HepG2 (cell line): Measurements from ENCODE around the gene BSG. TPM values are rescaled to one million over a fixed set of nuclear protein-coding genes. Genes with fewer than 3 reads are reported as not detected.

Source experiments
- ARNTL ChIP-seq: sonication (generic); formaldehyde crosslinking; IDR thresholded peaks from 2 replicates; pipeline ENCODE4 v1.4.0; 2020; ENCODE audit warnings: mild to moderate bottlenecking, missing genetic modification reagents
- CC2D1A ChIP-seq: sonication (generic); formaldehyde crosslinking; IDR thresholded peaks from 2 replicates; pipeline ENCODE4 v1.8.1; 2023; ENCODE audit warnings: mild to moderate bottlenecking, missing genetic modification reagents
- E2F1 ChIP-seq: sonication (generic); formaldehyde crosslinking; IDR thresholded peaks from 2 replicates; pipeline ENCODE4 v1.5.0; 2020; ENCODE audit warnings: missing genetic modification reagents
- GABPA ChIP-seq, 2 experiments: IDR thresholded peaks; 2 replicates each; pipeline ENCODE4 v1.6.1; 2011 to 2016; ENCODE audit warnings: low read depth in 2 of 2, low read length in 1 of 2, missing biosample characterization in 1 of 2, missing genetic modification characterization in 1 of 2
- HDAC2 ChIP-seq: sonication (generic); formaldehyde crosslinking; IDR thresholded peaks from 2 replicates; pipeline ENCODE4 v1.4.0; 2020; ENCODE audit warnings: missing genetic modification reagents
- HMGXB3 ChIP-seq: sonication (generic); formaldehyde crosslinking; IDR thresholded peaks from 2 replicates; pipeline ENCODE4 v1.4.0; 2020; ENCODE audit warnings: missing genetic modification reagents, borderline replicate concordance
- KAT8 ChIP-seq: IDR thresholded peaks from 2 replicates; pipeline ENCODE4 v1.6.1; 2016; ENCODE audit warnings: missing genetic modification reagents, missing compliant biosample characterization
- MIXL1 ChIP-seq: IDR thresholded peaks from 2 replicates; pipeline ENCODE4 v1.6.1; 2016
- MXD3 ChIP-seq: IDR thresholded peaks from 2 replicates; pipeline ENCODE4 v1.6.1; 2016; ENCODE audit warnings: mild to moderate bottlenecking, missing biosample characterization, missing genetic modification reagents
- MYNN ChIP-seq: sonication (generic); formaldehyde crosslinking; IDR thresholded peaks from 2 replicates; pipeline ENCODE4 v1.4.0; 2020; ENCODE audit warnings: mild to moderate bottlenecking, low read depth, missing genetic modification reagents
- MYPOP ChIP-seq: sonication (generic); formaldehyde crosslinking; IDR thresholded peaks from 2 replicates; pipeline ENCODE4 v1.8.1; 2023; ENCODE audit warnings: mild to moderate bottlenecking, moderate library complexity, missing genetic modification reagents
- NRL ChIP-seq: sonication (generic); formaldehyde crosslinking; IDR thresholded peaks from 2 replicates; pipeline ENCODE4 v1.5.0; 2020; ENCODE audit warnings: missing genetic modification reagents, mild to moderate bottlenecking, moderate library complexity, borderline replicate concordance
- TFE3 ChIP-seq: IDR thresholded peaks from 2 replicates; pipeline ENCODE4 v1.6.1; 2016
- ZNF343 ChIP-seq: sonication (generic); formaldehyde crosslinking; IDR thresholded peaks from 2 replicates; pipeline ENCODE4 v1.4.0; 2020; ENCODE audit warnings: mild to moderate bottlenecking, missing genetic modification reagents
- ZNF598 ChIP-seq: sonication (generic); formaldehyde crosslinking; IDR thresholded peaks from 2 replicates; pipeline ENCODE4 v1.5.1; 2020; ENCODE audit warnings: mild to moderate bottlenecking, missing genetic modification reagents, borderline replicate concordance
- ZNF619 ChIP-seq: sonication (generic); formaldehyde crosslinking; IDR thresholded peaks from 2 replicates; pipeline ENCODE4 v1.4.0; 2020; ENCODE audit warnings: mild to moderate bottlenecking, missing genetic modification reagents
- ZNF777 ChIP-seq: sonication (generic); formaldehyde crosslinking; IDR thresholded peaks from 2 replicates; pipeline ENCODE4 v1.4.0; 2020; ENCODE audit warnings: missing genetic modification reagents
- polyA plus RNA-seq, 8 experiments: library from polyadenylated mRNA; depleted of rRNA in 3 of 8; stranded (reverse) in 7 of 8; unstranded in 1 of 8; fragments of >200 nt; fragmentation: Illumina TruSeq in 4 of 8; extraction: Trizol in 4 of 8; gene quantifications; 2 replicates each; pipeline versions ENCODE4 v1.2.1 to v1.2.3, GENCODE V29; 2011 to 2016; ENCODE audit warnings: low read depth in 4 of 8, missing spikeins in 1 of 8, mixed read lengths in 1 of 8; ENCODE audit not compliant: insufficient read depth in 1 of 8
- total RNA-seq, 5 experiments: library from RNA; depleted of rRNA; stranded (reverse); fragments of >200 nt; fragmentation: Illumina TruSeq; extraction: Trizol; gene quantifications; 2 replicates each; pipeline ENCODE4 v1.2.3, GENCODE V29; 2016; ENCODE audit warnings: low read depth in 1 of 5

BSG gene
- total and polyA plus RNA-seq, 2 of the 13 experiments (the other 11 are each of a cell fraction or from before 2014, with no cell fraction given) = 309 to 754 TPM

- TF ChIP-seq ZNF343 (CRISPR knock-in tag) = no peak
- TF ChIP-seq HMGXB3 = no peak
- peak; percentile 72 for TF ChIP-seq HDAC2 (CRISPR knock-in tag)
- no peak for TF ChIP-seq TFE3 (CRISPR knock-in tag)
- no peak for TF ChIP-seq MIXL1
- peak; percentile 19; the same call in 1 of the 2 replicates for TF ChIP-seq KAT8
- TF ChIP-seq E2F1 (CRISPR knock-in tag) = peak; percentile 80
- TF ChIP-seq MXD3 (CRISPR knock-in tag) = 0 out of 2 replicates have a peak, but pooled peaks have one; percentile 58
- TF ChIP-seq MYNN (CRISPR knock-in tag) = no peak
- 0 out of 2 replicates have a peak, but pooled peaks have one; percentile 19 for TF ChIP-seq CC2D1A (CRISPR knock-in tag)
- no peak for TF ChIP-seq ZNF619
- peak; percentile 85; the same call in 1 of the 2 replicates for TF ChIP-seq ZNF777 (CRISPR knock-in tag)
- peak; percentile 55; the same call in 1 of the 2 replicates for TF ChIP-seq ARNTL (CRISPR knock-in tag)
- 0 out of 2 replicates have a peak, but pooled peaks have one; percentile 50 for TF ChIP-seq ZNF598 (CRISPR knock-in tag)
- TF ChIP-seq GABPA (IDR thresholded peaks at IDR 0.05; ENCODE audit: low read depth, low read length) = no peak
- TF ChIP-seq GABPA (CRISPR knock-in tag; IDR thresholded peaks at IDR 0.05; ENCODE audit: low read depth) = peak; percentile 50
- peak; percentile 85; the same call in 1 of the 2 replicates for TF ChIP-seq NRL
- peak; percentile 31 for TF ChIP-seq MYPOP
Measured at GRCh38 chr19:570937-571565, 1.3 kb upstream of the BSG start (continued).
